HG03432 (cell line): Measurements from ENCODE around the gene LZIC.
"Not testable (repeated sequence)": the region's sequence is repeated elsewhere in the genome, so short reads cannot be mapped to it uniquely, and the experiment has no call there.

Experiments used
- ATAC-seq: cut with Tn5 transposase; IDR thresholded peaks from one replicate; pipeline ENCODE4 v1.9.1; 2021; ENCODE audit warnings: mild to moderate bottlenecking, moderate library complexity; ENCODE audit not compliant: unreplicated experiment

LZIC gene

DNA sequence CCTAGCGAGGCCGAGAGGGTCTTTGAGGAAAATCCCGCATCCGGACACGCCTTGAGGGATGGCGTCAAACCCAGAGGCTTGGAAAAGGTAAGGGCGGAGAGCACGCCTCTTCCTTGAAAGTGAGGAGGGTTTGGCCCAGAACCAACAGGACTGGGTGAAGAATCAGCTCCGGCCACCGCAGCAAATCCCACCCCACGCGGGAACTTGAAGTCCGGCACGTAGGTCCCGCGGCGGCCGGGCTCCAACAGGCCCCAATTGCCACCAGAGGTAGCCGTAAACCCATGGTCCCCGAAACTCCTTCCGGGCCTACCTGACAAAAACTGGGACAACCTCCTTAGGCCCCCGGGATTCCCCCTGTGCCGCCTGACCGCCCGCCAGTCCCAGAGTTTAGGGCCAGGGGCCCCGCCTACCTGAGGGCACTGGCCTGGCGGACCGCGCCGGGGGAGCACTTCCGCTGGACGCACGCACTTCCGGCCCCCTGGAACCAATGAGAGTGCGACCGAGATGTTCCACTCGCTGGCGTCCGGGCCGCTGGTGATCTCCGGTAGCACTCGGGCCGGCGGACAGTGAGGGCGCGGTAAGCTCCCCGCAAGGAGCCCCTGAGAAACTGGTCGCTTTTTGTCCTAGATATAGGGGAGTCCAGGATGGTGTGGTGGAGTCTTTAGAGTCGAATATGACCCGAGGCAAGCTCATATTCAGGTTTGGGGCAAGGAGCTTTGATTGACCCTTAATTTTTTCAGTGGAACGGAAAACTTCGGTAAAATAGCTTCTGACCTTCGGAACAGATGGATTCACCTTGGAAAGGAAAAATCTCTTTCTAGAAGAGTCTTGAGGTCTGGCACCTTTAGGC is at the start of gene LZIC, which contains the start of gene NMNAT1:
LZIC (minus strand) TSS at position 453 of the 850 bp plus-strand sequence. CDS start 6,772 bp downstream, outside the sequence.
NMNAT1 (plus strand) TSS at position 537 of the 850 bp plus-strand sequence. CDS start 28,599 bp downstream, outside the sequence.
- peak; percentile 97 for ATAC-seq

- no peak for ATAC-seq
Measured at GRCh38 chr1:9992910-9993309, 49.7 kb upstream of the LZIC start.

DNA sequence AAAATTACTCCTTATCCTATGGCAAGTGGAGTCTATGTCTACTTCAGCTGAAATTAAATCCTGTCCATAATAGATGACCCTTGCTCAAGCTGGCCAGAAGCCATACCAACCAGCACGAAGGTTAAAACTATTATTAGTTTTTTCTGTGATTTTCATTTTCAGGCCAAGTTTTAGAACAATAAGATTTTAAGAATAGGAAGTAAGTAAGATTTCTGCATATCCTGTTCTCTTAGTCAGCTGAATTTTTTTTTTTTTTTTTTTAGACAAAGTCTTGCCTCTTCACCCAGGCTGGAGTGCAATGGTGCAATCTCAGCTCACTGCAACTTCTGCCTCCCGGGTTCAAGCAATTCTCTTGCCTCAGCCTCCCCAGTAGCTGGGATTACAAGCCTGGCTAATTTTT is 47.8 kb upstream of the LZIC start:
- no peak for ATAC-seq

DNA sequence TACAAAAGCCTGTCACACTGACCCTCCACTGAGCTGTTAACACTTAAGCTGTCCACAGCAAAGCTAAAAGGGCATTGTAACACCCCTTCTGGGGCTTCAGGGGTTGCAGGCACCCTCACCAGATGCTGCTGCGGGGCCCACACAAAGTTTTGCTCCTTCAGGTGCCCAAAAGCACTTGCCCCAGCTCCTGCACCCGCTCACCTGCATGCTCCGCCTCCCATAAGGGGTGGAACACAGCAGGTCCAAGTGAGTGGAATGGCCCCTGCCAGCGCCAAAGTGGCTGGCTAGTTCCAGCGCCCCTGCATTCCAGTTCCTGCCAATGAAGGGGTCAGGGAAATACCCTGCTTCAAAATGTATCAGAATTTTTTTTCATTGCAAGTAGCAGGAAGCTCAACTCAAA is 46.6 kb upstream of the LZIC start:
- no peak for ATAC-seq

DNA sequence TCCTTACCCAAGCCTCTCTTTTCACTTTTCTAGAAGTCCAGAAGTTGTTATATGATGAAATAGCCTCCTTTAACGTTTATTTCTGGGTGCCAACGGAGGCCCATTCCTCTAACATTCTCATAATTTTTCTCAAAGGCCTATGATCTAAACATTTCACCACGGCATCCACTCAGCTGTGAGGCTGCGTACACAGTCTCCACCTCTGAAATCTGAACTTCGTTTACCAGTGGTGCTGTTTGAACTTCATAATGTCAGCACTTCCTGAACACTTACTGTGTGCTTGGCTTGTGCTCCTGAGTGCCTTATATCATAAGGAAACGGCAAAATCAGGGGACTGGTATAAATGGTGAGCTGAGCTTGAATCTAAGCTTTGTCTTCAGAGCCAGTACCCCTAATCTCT is 41.8 kb upstream of the LZIC start:
- ATAC-seq: no peak

DNA sequence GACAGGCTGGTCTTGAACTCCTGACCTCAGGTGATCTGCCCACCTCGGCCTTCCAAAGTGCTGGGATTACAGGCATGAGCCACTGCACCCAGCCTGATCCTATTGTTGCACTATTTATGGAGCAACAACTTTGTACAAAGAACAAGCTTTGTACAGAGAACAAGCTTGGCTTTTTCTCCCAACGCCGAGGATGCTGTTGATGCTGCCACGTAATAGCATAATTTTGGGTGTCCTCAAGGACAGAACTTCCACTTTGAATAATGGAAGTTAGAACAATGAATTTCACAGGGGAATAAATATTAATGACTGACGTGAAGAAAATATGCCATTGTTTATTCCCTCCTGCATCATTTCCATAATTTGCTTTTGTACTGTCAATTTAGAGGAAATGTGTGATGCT is 41.1 kb upstream of the LZIC start:
- no peak for ATAC-seq

- ATAC-seq: peak; percentile 56
Measured at GRCh38 chr1:9960706-9961562, 17.7 kb upstream of the LZIC start.

GRCh38 chr1:9960011-9960410 is 16.8 kb upstream of the LZIC start:
- no peak for ATAC-seq

DNA sequence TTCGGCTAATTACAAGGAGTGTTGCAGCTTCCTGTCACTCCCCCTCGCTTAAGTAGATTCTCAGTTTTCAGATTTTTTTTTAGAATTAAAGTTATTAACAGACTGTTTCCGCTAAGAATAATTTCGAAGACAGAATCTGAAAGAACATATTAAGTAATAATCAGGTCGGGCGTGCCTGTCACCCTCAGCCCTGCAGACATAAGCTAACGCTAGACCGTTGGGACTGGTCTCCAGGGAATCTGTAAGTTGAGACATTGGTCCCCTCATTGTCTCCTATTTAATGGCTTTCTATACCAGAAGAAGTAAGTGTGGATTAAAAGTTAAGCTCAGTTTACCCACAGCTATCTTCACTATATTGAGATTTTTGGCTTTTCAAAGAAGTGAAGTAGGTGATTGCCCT is 14.5 kb upstream of the LZIC start:
- no peak for ATAC-seq

DNA sequence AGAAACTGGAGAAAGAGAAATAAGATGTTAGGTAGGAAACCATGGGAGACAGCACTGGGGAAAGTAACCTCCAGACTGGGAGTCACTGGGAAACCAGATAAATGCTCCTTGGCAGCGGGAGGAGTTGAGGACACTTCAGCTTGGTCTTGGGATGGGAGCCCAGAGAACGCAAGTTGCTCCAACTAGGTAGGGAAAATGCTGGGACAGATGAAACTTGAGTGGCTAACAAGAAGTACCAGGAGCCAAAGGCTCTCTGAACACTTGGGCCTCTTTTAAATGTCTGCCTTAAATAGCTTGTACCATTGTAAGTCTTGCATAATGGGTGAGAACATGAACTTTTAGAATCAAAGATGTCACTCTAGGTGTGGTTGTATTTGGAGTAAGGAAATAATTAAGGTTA is 3.1 kb upstream of the LZIC start:
- no peak for ATAC-seq

- ATAC-seq: peak; percentile 32
Measured at GRCh38 chr1:9942399-9942938, 722 bp downstream of the LZIC start.

DNA sequence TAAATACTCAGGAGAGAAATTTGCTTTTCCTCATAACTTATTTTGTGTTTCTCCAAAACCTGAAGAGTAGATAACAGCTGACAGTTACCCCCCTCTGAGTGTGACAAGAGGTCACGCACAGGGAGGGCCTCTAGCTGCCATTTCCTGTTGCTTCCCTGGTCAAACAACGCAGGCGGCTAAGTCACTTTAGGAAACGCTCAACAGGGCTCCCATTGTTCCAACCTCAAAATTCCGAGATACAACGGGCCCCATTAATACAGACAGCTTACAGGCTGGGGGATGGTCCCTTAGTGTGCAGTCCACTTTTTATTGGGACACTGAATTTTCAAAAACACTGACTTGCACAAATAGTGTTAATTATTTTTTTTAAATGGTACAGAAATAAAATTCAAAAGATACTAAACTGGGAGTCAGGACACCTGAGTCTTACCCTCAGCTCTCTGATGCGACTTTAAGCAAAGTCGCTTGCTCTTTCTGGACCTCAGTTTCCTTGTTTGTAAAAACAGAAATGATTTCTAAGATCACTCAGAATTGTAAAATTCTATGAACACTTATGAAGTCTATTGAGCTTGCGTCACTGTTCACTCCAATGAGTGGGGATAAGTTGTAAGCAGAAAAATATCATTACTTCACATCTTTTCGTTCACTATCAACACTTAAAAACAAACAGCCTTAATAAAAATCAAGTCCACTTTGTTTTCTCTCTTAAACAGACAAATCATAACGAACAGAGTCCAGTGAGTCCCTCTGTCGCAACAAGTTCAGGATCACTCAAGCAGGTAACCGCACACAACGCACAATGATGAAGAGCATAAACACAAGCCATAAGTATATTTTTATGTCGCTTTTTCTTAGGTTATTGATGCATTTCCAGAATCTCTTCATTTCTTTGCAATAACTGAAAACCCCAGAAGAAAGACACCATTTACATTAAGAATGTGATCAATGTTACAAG is 13.5 kb downstream of the LZIC start:
- ATAC-seq: no peak

DNA sequence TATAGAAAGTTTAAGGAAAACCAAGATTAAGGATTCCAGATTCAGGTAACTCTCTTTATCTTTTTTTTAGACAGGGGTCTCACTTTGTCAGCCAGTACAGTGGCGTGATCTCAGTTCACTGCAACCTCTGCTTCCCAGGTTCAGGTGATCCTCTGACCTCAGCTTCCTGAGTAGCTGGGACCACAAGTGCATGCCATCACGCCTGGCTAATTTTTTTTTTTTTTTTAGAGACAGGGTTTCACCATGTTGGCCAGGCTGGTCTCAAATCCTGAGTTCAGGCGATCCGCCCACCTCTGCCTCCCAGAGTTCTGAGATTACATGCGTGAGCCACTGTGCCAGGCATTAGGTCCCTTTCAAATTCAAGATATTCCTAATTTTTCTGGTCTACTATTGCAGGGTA is 15.9 kb downstream of the LZIC start:
- no peak for ATAC-seq

- no peak for ATAC-seq
Measured at GRCh38 chr1:9922342-9922741, 20.8 kb downstream of the LZIC start.

DNA sequence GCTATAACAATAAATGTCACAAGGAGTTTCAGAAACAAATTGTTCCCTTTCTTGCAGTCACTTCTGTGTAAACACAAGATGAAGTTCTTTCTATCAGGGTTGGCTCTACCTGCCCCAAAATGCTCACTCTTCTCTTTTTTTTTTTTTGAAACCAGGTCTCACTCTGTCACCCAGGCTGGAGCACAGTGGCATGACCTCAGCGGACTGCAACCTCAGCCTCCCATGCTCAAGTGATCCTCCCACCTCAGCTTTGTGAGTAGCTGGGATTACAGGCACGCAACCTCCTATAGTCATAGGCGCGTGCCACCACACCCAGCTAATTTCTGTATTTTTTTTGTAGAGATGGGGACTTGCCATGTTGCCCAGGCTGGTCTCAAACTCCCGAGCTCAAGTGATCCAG is 22.6 kb downstream of the LZIC start:
- no peak for ATAC-seq

GRCh38 chr1:9917901-9918300 is 25.3 kb downstream of the LZIC start:
- ATAC-seq: no peak

- not testable (repeated sequence) for ATAC-seq
Measured at GRCh38 chr1:9917495-9917894, 25.7 kb downstream of the LZIC start.

- no peak for ATAC-seq
Measured at GRCh38 chr1:9916452-9916851, 26.7 kb downstream of the LZIC start.

DNA sequence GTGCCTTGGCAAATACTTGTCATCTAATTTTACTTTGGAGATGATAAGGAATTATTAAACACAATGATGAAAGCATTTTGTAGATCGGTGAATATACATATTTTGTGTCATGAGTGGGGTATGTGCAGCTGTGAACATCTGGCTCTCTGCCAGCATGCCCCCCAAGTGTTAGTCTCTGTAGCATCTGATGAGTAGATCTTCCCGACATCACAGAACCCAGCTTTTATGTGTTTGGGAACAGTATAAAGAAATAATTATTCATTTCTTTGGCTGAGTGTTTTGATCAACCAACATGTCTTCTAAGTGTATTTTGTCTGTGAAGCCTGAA is 28.6 kb downstream of the LZIC start:
- ATAC-seq: no peak

DNA sequence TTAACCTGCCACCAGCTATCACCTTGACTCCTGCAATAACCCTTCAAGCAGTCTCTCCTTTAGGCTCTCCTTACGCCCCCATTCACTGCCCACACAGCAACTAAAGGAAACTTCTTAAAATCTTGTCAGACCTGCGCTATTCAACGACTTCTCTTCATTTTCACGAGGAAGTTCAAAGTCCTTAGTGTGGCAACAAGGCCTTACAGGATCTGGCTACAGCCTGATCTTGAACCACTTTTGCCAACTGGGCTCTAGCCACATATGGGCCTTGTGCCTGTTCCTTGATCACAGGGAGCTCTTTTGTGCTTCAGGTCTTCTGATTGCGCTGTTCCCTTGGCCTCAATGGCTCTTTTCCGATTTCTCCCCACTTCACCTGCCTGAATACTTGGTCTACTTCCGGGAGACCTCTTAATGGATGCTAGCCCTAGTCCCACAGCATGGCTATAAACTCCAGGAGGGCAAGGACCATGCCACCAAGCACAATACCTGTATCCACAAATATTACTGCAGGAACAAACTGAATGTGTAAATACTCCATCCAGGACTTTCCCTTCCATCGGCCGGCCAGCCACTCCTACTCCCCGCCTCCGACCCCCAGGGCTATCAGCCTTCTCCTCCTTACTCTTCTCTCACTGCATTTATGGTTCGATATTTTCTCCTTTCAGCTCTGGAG is 30.8 kb downstream of the LZIC start:
- ATAC-seq: no peak
